Mesenteric fat pad (tissue), 1 donor: ENCODE results near the gene NBR1. TPM values are rescaled to one million over a fixed set of nuclear protein-coding genes. Genes with fewer than 3 reads are reported as not detected.
"Not testable (repeated sequence)": the region's sequence is repeated elsewhere in the genome, so short reads cannot be mapped to it uniquely, and the experiment has no call there.

Experiments
- DNase-seq: peaks from one replicate; pipeline ENCODE4 v3.0.0-alpha.2; 2020; ENCODE audit warnings: low spot score
- total RNA-seq: library from RNA; stranded (reverse); fragmentation: NEBNext Ultra II Directional; extraction: Animal tissue kit (Norgen Biotek cat#: 25700); gene quantifications from one replicate; pipeline ENCODE4 v1.2.1, GENCODE V29; 2021
- donor health status: DM: yes; HTN: yes; CAD: no.

NBR1 gene
- total RNA-seq, 1 donor from 2014 or later, result 57.1 TPM

GRCh38 chr17:43153197-43153835 lies 17.7 kb upstream of the NBR1 start:
- not testable (repeated sequence) for DNase-seq

GRCh38 chr17:43155666-43156065 lies 15.3 kb upstream of the NBR1 start:
- DNase-seq, result no peak

DNA sequence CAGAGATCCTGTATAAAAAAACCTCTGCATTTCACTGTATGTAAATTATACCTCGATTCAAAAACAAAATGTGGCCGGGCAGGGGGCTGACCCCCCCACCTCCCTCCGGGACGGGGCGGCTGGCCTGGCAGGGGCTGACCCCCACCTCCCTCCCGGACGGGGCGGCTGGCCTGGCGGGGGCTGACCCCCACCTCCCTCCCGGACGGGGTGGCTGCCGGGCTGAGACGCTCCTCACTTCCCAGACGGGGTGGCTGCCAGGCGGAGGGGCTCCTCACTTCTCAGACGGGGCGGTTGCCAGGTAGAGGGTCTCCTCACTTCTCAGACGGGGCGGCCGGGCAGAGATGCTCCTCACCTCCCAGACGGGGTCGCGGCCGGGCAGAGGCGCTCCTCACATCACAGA lies 11.8 kb upstream of the NBR1 start:
- DNase-seq, result not testable (repeated sequence)

- not testable (repeated sequence) for DNase-seq
Observed at GRCh38 chr17:43159957-43160356, 11.1 kb upstream of the NBR1 start.

GRCh38 chr17:43165971-43166370 lies 5.0 kb upstream of the NBR1 start:
- DNase-seq, result not testable (repeated sequence)

- DNase-seq, result no peak
Observed at GRCh38 chr17:43169561-43170139, 1.4 kb upstream of the NBR1 start.

DNA sequence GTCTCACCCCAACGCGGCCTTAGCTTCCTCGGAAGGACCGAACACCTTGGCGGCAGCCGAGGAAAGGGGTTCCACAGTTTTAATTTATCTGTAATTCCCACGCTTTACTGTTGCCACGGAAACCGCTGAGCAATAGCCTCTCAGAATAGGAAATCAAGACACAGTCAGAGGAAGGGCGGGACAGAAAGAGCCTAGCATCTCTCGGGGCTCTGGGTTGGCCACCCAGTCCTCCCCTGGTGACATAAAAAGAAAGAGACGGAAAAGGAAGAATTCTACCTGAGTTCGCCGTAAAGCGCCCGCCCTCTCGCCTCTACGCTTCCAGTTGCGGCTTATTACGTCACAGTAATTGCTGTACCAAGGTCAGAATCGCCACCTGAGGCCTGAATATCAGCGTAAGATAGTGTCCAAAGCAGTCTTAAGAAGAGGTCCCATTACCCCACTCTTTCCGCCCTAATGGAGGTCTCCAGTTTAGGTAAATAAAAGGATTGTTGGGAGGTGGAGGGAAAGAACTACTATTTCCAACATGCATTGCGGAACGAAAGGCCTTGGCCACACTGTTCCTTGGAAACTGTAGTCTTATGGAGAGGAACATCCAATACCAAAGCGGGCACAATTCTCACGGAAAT lies 761 bp upstream of the NBR1 start:
- no peak for DNase-seq

- no peak for DNase-seq
Observed at GRCh38 chr17:43171586-43172487, 823 bp downstream of the NBR1 start.

GRCh38 chr17:43175213-43176118 lies 4.5 kb downstream of the NBR1 start:
- DNase-seq, result no peak

DNA sequence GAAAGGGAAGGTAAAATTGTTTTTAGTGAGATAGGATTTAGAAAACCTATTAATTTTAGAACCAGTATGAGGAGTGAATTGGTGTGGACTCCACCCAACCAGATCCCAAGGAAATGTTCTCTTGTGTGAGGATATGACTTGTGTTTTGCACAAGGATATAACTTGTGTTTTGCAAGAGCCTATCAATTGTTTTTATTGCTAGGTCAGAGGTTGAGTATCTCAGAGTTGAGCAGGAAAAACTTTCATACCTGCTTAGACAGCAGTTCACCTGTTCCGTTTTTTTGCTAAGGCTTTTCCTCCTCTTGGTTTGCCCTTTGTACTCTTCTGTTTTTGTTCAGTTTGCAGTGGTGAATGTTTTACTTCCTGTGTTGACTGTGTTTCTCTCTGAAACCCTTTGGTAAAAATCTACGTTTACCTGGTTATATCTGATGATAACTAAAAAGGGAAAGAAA lies 5.1 kb downstream of the NBR1 start:
- DNase-seq, result no peak

- no peak for DNase-seq
Observed at GRCh38 chr17:43183921-43184320, 12.9 kb downstream of the NBR1 start.

DNA sequence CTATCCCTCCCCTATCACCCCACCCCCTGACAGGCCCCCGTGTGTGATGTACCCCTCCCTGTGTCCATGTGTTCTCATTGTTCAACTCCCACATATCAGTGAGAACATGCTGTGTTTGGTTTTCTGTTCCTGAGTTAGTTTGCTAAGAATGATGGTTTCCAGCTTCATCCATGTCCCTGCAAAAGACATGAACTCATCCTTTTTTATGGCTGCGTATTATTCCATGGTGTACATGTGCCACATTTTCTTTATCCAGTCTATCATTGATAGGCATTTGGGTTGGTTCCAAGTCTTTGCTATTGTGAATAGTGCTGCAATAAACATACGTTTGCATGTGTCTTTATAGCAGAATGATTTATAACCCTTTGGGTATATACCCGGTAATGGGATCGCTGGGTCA lies 15.6 kb downstream of the NBR1 start:
- DNase-seq, result not testable (repeated sequence)

DNA sequence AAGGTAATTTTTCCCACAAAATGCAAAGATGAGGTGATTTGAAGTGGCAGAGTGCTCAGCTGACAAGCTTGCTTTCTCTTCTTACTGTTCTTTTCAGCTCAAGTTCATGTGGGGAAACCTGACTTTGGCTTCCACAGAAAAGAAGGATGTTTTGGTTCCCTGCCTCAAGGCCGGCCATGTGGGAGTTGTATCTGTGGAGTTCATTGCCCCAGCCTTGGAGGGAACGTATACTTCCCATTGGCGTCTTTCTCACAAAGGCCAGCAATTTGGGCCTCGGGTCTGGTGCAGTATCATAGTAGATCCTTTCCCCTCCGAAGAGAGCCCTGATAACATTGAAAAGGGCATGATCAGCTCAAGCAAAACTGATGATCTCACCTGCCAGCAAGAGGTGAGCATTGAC lies 22.2 kb downstream of the NBR1 start:
- DNase-seq, result no peak

DNA sequence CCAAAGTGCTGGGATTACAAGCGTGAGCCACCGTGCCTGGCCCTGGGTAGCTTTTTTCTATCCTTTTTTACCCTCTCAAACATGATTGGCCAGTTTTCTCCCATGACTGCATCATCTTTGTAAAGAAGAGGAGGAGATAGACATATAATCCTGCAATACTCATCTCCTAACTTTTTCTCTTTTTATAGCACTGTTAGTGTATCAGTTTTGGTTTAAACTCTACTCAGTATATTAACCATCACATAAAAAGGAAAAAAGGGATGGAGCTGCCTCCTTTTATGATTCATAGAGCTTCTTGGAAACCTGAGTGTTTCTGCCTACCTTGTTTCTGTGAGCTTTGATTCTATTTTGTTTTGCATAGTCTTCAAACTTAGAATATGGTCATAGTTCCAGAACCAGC lies 28.6 kb downstream of the NBR1 start:
- no peak for DNase-seq

GRCh38 chr17:43200127-43200526 lies 29.1 kb downstream of the NBR1 start:
- DNase-seq, result no peak

GRCh38 chr17:43203013-43203412 lies 32.0 kb downstream of the NBR1 start:
- DNase-seq, result not testable (repeated sequence)

GRCh38 chr17:43210576-43210975 lies 39.6 kb downstream of the NBR1 start:
- no peak for DNase-seq

- no peak for DNase-seq
Observed at GRCh38 chr17:43211123-43211479, 40.1 kb downstream of the NBR1 start.

DNA sequence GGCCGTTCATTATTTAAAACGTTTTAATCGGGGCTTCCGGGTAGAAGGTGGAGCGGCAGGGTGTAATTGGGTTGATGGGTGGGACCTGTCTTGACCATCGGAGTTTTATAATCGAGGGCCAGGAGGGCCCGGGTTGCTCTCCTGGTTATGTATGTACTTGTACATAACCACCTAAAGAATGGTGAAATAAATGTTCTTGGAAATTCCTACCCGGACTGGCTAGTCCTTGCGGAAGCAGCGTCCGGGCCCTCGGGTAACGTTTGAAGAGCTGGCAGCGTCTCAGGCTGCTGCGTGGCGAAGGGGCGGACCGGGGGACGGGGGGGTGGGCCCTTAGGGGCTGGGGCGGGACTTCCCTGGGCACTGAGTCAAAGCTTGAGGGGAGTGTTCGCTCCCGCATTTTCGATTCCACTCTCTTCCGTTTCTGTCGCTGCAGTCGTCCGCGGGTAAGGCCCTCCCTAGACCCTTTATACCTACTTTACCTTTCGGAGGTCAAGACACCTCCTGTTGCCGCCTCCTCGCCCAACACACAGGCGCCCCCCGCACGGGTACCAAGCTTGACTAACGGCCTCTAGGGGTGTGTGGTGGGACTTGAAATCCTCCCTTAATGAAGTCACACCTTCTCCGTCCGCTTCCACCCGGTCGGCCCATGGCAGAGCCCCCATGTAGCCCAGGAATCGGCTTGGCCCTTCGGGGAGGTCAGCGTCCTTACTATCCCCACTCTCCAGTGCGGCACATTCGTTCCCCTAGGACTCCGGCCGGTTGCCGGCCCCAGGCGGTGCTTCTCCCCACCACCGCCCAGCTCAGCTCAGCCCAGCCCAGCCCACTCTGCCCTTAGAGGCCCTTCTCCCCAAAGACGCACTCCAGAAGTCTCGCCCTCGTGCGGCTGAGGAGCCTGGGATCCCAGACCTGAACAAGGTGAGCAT lies 40.7 kb downstream of the NBR1 start, which contains the start of gene TMEM106A:
Gene TMEM106A, plus strand, starts transcription at position 396 of the 923 bp plus-strand sequence. CDS start 1,167 bp downstream, outside the sequence.
- peak; percentile 93 for DNase-seq
